Sciatic nerve (tissue), 2 donors: ENCODE results near the gene COPS8. TPM values are rescaled to one million over a fixed set of nuclear protein-coding genes. Genes with fewer than 3 reads are reported as not detected.
A peak's percentile ranks its signal among the peaks of the same experiment; 100 is the strongest.

ENCODE experiments used
- ATAC-seq: fragments of 200-7000 bp; cut with Tn5 transposase; one replicate; pipeline ENCODE4 v1.9.1; 2020; ENCODE audit warnings: mild to moderate bottlenecking, moderate library complexity
- DNase-seq: peaks from one replicate; pipeline ENCODE4 v3.0.0-alpha.2; 2020; ENCODE audit warnings: low spot score
- intact Hi-C: fragments of 100-400 bp; cut with DNase I; formaldehyde crosslinking; loops from one replicate; pipeline ENCODE4 v1.14.2; 2022
- total RNA-seq: library from RNA; stranded (reverse); fragmentation: NEBNext Ultra II Directional; extraction: Animal tissue kit (Norgen Biotek cat#: 25700); gene quantifications from one replicate; pipeline ENCODE4 v1.2.1, GENCODE V29; 2021
- donor health status: DM: no; HTN: no; CAD: no.
- donor health status: DM: no; HTN: no; CAD: no.

Gene COPS8
- total RNA-seq, 1 donor from 2014 or later = 51.4 TPM

GRCh38 chr2:237061356-237061755, 24.3 kb upstream of the COPS8 start:
- no peak for ATAC-seq
- intact Hi-C loops = loop anchor here (2.0 kb wide), 1 partner anchor 707 kb away; no protein-coding TSS in a partner anchor
- no peak for DNase-seq

GRCh38 chr2:237062585-237062984, 23.1 kb upstream of the COPS8 start:
- ATAC-seq (no peak), DNase-seq (no peak)
- intact Hi-C loops = no loop called here

- DNase-seq (no peak), ATAC-seq (no peak)
- intact Hi-C loops = no loop called here
These were observed 21.3 kb upstream of the COPS8 start for GRCh38 chr2:237064203-237065070.

GRCh38 chr2:237065071-237065377, 20.7 kb upstream of the COPS8 start:
- ATAC-seq (no peak), DNase-seq (no peak)
- intact Hi-C loops = no loop called here

- no peak for DNase-seq
- intact Hi-C loops = no loop called here
These were observed 19.3 kb upstream of the COPS8 start for GRCh38 chr2:237066396-237066795.

GRCh38 chr2:237068005-237068576, 17.6 kb upstream of the COPS8 start:
- no peak for ATAC-seq
- intact Hi-C loops = no loop called here
- no peak for DNase-seq

More at GRCh38 chr2:237066396-237066795, 19.3 kb upstream of the COPS8 start:
- no peak for ATAC-seq

- intact Hi-C loops = no loop called here
- DNase-seq = peak; percentile 88
- ATAC-seq = peak; percentile 80
These were observed 13.4 kb upstream of the COPS8 start for GRCh38 chr2:237072067-237072931.

- DNase-seq (no peak), ATAC-seq (no peak)
- intact Hi-C loops = no loop called here
These were observed 12.1 kb upstream of the COPS8 start for GRCh38 chr2:237073552-237073951.

- ATAC-seq (no peak), DNase-seq (no peak)
- intact Hi-C loops = no loop called here
These were observed 11.3 kb upstream of the COPS8 start for GRCh38 chr2:237074211-237074993.

GRCh38 chr2:237075749-237076599, 9.7 kb upstream of the COPS8 start:
- no peak for ATAC-seq

GRCh38 chr2:237081596-237081995, 4.1 kb upstream of the COPS8 start:
- intact Hi-C loops = no loop called here
- DNase-seq (no peak), ATAC-seq (no peak)

More at GRCh38 chr2:237075749-237076599, 9.7 kb upstream of the COPS8 start:
- no peak for DNase-seq
- intact Hi-C loops = no loop called here

- intact Hi-C loops = no loop called here
- ATAC-seq (no peak), DNase-seq (no peak)
These were observed 2.7 kb upstream of the COPS8 start for GRCh38 chr2:237083026-237083425.

- ATAC-seq (no peak), DNase-seq (no peak)
- intact Hi-C loops = no loop called here
These were observed 1.2 kb upstream of the COPS8 start for GRCh38 chr2:237084444-237084843.

- no peak for ATAC-seq
- DNase-seq = no peak
- intact Hi-C loops = no loop called here
These were observed 5.2 kb downstream of the COPS8 start for GRCh38 chr2:237090906-237091305.

- ATAC-seq = peak; percentile 91
- no peak for DNase-seq
- intact Hi-C loops = no loop called here
These were observed 6.2 kb downstream of the COPS8 start for GRCh38 chr2:237091779-237092436.

- intact Hi-C loops = no loop called here
- no peak for DNase-seq
- peak; percentile 25 for ATAC-seq
These were observed 6.8 kb downstream of the COPS8 start for GRCh38 chr2:237092506-237092905.

GRCh38 chr2:237092920-237093781, 7.5 kb downstream of the COPS8 start:
- DNase-seq = no peak
- intact Hi-C loops = no loop called here
- peak; percentile 78 for ATAC-seq
